ENCODE data around the gene PKD1L1.

DNA sequence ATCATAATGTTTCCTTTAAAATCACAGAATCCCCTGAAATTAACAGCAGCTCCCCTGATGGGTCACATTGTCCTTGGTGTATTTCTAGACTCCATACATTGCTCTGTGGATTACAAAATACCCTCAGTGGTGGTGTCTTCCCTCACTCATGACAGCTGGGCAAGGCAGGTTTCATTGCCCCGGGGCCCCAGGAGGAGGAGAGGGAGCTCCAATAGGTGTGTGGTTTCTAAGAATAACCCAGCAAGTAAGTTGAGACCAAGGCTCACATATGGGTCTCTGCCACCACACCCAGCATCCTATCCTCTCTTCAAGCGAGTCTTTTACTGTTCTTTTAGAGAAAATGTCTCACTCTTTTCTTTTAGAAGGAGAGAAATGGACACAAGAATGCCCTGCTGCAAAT lies 63.6 kb downstream of the PKD1L1 start:
- TF ChIP-seq SREBF2 (IDR thresholded peaks at IDR 0.05) = no peak
- TF ChIP-seq, protein P1, sequence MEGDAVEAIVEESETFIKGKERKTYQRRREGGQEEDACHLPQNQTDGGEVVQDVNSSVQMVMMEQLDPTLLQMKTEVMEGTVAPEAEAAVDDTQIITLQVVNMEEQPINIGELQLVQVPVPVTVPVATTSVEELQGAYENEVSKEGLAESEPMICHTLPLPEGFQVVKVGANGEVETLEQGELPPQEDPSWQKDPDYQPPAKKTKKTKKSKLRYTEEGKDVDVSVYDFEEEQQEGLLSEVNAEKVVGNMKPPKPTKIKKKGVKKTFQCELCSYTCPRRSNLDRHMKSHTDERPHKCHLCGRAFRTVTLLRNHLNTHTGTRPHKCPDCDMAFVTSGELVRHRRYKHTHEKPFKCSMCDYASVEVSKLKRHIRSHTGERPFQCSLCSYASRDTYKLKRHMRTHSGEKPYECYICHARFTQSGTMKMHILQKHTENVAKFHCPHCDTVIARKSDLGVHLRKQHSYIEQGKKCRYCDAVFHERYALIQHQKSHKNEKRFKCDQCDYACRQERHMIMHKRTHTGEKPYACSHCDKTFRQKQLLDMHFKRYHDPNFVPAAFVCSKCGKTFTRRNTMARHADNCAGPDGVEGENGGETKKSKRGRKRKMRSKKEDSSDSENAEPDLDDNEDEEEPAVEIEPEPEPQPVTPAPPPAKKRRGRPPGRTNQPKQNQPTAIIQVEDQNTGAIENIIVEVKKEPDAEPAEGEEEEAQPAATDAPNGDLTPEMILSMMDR (IDR thresholded peaks at IDR 0.05) = no peak
- no peak for TF ChIP-seq KDM1A (IDR thresholded peaks at IDR 0.05; ENCODE audit: low read depth)
- TF ChIP-seq EHMT2 (IDR thresholded peaks at IDR 0.05; ENCODE audit: low read depth) = no peak
- TF ChIP-seq, protein P2, sequence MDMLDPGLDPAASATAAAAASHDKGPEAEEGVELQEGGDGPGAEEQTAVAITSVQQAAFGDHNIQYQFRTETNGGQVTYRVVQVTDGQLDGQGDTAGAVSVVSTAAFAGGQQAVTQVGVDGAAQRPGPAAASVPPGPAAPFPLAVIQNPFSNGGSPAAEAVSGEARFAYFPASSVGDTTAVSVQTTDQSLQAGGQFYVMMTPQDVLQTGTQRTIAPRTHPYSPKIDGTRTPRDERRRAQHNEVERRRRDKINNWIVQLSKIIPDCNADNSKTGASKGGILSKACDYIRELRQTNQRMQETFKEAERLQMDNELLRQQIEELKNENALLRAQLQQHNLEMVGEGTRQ (IDR thresholded peaks at IDR 0.05) = no peak
- TF ChIP-seq, protein P3, sequence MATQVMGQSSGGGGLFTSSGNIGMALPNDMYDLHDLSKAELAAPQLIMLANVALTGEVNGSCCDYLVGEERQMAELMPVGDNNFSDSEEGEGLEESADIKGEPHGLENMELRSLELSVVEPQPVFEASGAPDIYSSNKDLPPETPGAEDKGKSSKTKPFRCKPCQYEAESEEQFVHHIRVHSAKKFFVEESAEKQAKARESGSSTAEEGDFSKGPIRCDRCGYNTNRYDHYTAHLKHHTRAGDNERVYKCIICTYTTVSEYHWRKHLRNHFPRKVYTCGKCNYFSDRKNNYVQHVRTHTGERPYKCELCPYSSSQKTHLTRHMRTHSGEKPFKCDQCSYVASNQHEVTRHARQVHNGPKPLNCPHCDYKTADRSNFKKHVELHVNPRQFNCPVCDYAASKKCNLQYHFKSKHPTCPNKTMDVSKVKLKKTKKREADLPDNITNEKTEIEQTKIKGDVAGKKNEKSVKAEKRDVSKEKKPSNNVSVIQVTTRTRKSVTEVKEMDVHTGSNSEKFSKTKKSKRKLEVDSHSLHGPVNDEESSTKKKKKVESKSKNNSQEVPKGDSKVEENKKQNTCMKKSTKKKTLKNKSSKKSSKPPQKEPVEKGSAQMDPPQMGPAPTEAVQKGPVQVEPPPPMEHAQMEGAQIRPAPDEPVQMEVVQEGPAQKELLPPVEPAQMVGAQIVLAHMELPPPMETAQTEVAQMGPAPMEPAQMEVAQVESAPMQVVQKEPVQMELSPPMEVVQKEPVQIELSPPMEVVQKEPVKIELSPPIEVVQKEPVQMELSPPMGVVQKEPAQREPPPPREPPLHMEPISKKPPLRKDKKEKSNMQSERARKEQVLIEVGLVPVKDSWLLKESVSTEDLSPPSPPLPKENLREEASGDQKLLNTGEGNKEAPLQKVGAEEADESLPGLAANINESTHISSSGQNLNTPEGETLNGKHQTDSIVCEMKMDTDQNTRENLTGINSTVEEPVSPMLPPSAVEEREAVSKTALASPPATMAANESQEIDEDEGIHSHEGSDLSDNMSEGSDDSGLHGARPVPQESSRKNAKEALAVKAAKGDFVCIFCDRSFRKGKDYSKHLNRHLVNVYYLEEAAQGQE (IDR thresholded peaks at IDR 0.05) = no peak
- TF ChIP-seq EHF (CRISPR knock-in tag; IDR thresholded peaks at IDR 0.05) = no peak
- TF ChIP-seq, protein P4, sequence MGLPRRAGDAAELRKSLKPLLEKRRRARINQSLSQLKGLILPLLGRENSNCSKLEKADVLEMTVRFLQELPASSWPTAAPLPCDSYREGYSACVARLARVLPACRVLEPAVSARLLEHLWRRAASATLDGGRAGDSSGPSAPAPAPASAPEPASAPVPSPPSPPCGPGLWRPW (IDR thresholded peaks at IDR 0.05) = no peak
- no peak for TF ChIP-seq EP300 (IDR thresholded peaks at IDR 0.05)
